Spleen (tissue), 11 donors: ENCODE data around the gene SLC25A29. TPM values are rescaled to one million over a fixed set of nuclear protein-coding genes. Genes with fewer than 3 reads are reported as not detected.

Experiments
- DNase-seq: peaks from one replicate; pipeline ENCODE4 v3.0.0-alpha.2; 2020
- H3K27ac ChIP-seq, 8 donors: fragments of 200-600 bp; sonication (generic) in 7 of 8; 1 replicate in 4 of 8; 2 replicates in 4 of 8; pipeline versions ENCODE4 v1.5.0 to v1.8.0; 2016 to 2021; ENCODE audit warnings: inconsistent platforms in 4 of 8, mild to moderate bottlenecking in 4 of 8, moderate library complexity in 1 of 8
- H3K27me3 ChIP-seq, 7 donors: fragments of 200-600 bp; sonication (generic) in 6 of 7; replicated peaks in 1 of 7; 1 replicate in 4 of 7; 2 replicates in 3 of 7; pipeline versions ENCODE4 v1.5.0 to v1.8.0; 2016 to 2021; ENCODE audit warnings: inconsistent platforms in 3 of 7, mild to moderate bottlenecking in 1 of 7
- H3K36me3 ChIP-seq, 6 donors: fragments of 200-600 bp; sonication (generic) in 5 of 6; 1 replicate in 4 of 6; 2 replicates in 2 of 6; pipeline versions ENCODE4 v1.5.0 to v1.8.0; 2016 to 2021; ENCODE audit warnings: inconsistent platforms in 2 of 6
- H3K4me1 ChIP-seq, 6 donors: fragments of 200-600 bp; sonication (generic) in 5 of 6; 1 replicate in 3 of 6; 2 replicates in 3 of 6; pipeline versions ENCODE4 v1.5.0 to v1.8.0; 2016 to 2021; ENCODE audit warnings: inconsistent platforms in 3 of 6
- H3K4me3 ChIP-seq, 8 donors: fragments of 200-600 bp; sonication (generic) in 7 of 8; 1 replicate in 4 of 8; 2 replicates in 4 of 8; pipeline versions ENCODE4 v1.5.0 to v1.8.0; 2016 to 2021; ENCODE audit warnings: inconsistent platforms in 4 of 8, mild to moderate bottlenecking in 4 of 8, moderate library complexity in 2 of 8
- H3K9me3 ChIP-seq, 8 donors: fragments of 200-600 bp; sonication (generic) in 7 of 8; 1 replicate in 4 of 8; 2 replicates in 4 of 8; pipeline versions ENCODE4 v1.5.0 to v1.8.0; 2016 to 2021; ENCODE audit warnings: inconsistent platforms in 4 of 8
- POLR2A ChIP-seq, 3 donors: fragments of 450-650 bp; IDR thresholded peaks; one replicate each; pipeline ENCODE4 v1.5.1; 2017; ENCODE audit warnings: antibody characterized with exemption in 3 of 3, mild to moderate bottlenecking in 1 of 3
- POLR2AphosphoS5 ChIP-seq, 3 donors: sonication (generic); formaldehyde crosslinking; IDR thresholded peaks; one replicate each; pipeline ENCODE4 v1.5.1; 2017; ENCODE audit warnings: antibody characterized with exemption in 3 of 3
- WGBS, 5 donors: extraction: QIAGEN DNeasy Blood & Tissue Kit in 3 of 5; methylation state at CpG; one replicate each; pipeline versions ENCODE4 v1.1.5 to v1.1.7; 2013 to 2018; 5-methylcytosine and 5-hydroxymethylcytosine counted together
- intact Hi-C: fragments of 100-400 bp; cut with DNase I; formaldehyde crosslinking; loops from one replicate; pipeline ENCODE4 v1.15.0; 2023; ENCODE audit warnings: low total_unique reads
- polyA plus RNA-seq, 3 donors: library from polyadenylated mRNA; stranded (reverse); fragments of 200-250 nt; gene quantifications; one replicate each; pipeline ENCODE4 v1.2.1, GENCODE V29; 2013
- total RNA-seq, 7 donors: library from RNA; depleted of rRNA in 3 of 7; stranded (reverse); fragments of >200 nt in 3 of 7; fragmentation: NEBNext Ultra II Directional in 4 of 7; extraction: Animal tissue kit (Norgen Biotek cat#: 25700) in 4 of 7; gene quantifications; one replicate each; pipeline versions ENCODE4 v1.1.0 to v1.2.1, GENCODE V29; 2016 to 2021
- TF ChIP-seq, protein P1 (sequence below), 11 experiments: fragments of 200-600 bp in 7 of 11; fragments of 450-650 bp in 4 of 11; sonication (generic) in 4 of 11; IDR thresholded peaks in 8 of 11; conservative IDR thresholded peaks in 3 of 11; 1 replicate in 7 of 11; 2 replicates in 4 of 11; pipeline versions ENCODE4 v1.4.0 to v1.8.0; 2016 to 2021; ENCODE audit warnings: antibody characterized with exemption in 11 of 11, inconsistent platforms in 4 of 11, mild to moderate bottlenecking in 1 of 11
- donor health status: healthy with polysubstance abuse.
- donor health status: DM: no; HTN: no; CAD: no; lungs with moderate emphysema.
- donor health status: DM: no; HTN: no; CAD: no.
- donor health status: Bipolar disorder and iron deficiency.
- donor health status: healthy.
- donor health status: DM: no; HTN: no; CAD: no.
- donor health status: DM: yes; HTN: yes; CAD: no.

Gene SLC25A29
- total and polyA plus RNA-seq, 10 donors = 19.6 to 52.9 (median 32.5) TPM

- intact Hi-C loops = no loop called here
- no peak overlapping the region for H3K4me3 ChIP-seq
- peak; percentile 66 for DNase-seq
- WGBS, 5 donors = 90 to 95% (median 93%) methylated on average over 12 to 16 of the region's 16 CpGs
- H3K9me3 ChIP-seq = no peaks in the 10 kb centered on the region
- peaks cover 0 to 22% (median 10%) of the 10 kb centered on the region in 6 donors for H3K36me3 ChIP-seq
- no peak for TF ChIP-seq POLR2A (IDR thresholded peaks at IDR 0.05)
- TF ChIP-seq, protein P1, sequence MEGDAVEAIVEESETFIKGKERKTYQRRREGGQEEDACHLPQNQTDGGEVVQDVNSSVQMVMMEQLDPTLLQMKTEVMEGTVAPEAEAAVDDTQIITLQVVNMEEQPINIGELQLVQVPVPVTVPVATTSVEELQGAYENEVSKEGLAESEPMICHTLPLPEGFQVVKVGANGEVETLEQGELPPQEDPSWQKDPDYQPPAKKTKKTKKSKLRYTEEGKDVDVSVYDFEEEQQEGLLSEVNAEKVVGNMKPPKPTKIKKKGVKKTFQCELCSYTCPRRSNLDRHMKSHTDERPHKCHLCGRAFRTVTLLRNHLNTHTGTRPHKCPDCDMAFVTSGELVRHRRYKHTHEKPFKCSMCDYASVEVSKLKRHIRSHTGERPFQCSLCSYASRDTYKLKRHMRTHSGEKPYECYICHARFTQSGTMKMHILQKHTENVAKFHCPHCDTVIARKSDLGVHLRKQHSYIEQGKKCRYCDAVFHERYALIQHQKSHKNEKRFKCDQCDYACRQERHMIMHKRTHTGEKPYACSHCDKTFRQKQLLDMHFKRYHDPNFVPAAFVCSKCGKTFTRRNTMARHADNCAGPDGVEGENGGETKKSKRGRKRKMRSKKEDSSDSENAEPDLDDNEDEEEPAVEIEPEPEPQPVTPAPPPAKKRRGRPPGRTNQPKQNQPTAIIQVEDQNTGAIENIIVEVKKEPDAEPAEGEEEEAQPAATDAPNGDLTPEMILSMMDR (IDR thresholded peaks at IDR 0.05 in 8 of 11, conservative IDR thresholded peaks at IDR 0.05 in 3 of 11) = no peak
- no peak for TF ChIP-seq POLR2AphosphoS5 (IDR thresholded peaks at IDR 0.05)
- peak overlapping the region in 3 of 8 donors; percentile 60 to 81 (median 80) for H3K27ac ChIP-seq
- H3K4me1 ChIP-seq = peaks cover 16 to 68% (median 41%) of the 10 kb centered on the region in 6 donors
- no peaks in the 10 kb centered on the region for H3K27me3 ChIP-seq
These were observed 10.7 kb downstream of the SLC25A29 start for GRCh38 chr14:100295376-100296105.

GRCh38 chr14:100294963-100295330 is 11.3 kb downstream of the SLC25A29 start:
- WGBS, 5 donors = 80 to 97% (median 88%) methylated on average over 2 of the region's 2 CpGs

DNA sequence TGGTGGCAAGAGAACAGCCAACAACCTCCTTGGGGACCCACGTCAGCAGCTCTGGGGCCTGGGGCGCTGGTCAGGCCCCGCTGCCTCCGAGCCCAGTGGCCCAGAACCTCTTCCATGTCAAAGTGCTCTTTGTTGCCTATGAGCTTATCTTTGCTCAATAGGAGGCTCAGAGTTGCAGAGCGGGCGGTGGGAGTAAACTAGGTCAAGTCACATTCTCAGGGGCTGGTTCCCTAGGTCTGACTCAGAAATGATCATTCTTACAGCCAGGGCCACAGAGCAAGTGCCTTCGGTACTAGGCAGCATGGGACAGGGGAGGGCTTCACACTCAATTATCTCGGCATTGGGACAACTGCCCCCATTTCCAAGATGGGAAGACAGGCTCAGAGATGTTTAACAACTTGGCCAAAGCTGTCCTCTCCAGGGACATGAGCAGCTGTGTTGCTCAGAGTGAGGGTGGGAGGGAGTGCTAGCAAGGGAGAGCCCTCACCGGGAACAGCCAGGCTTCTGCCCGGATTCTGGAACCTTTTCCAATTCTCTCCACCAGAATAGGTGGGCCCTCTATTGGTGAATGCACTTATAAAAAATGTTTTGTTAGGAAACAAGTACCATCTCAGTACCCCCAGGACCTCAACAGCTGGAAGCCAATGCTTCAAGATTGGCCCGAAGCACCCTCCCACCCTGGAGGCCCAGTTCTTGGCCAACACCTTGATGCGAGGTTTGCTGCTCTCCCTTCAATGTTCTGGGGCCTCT is 11.9 kb downstream of the SLC25A29 start:
- Histone ChIP-seq H3K4me1 (peaks cover 20 to 79% (median 46%) of the 10 kb centered on the region in 6 donors), H3K27me3 (no peaks in the 10 kb centered on the region), H3K4me3 (no peak overlapping the region), H3K9me3 (no peaks in the 10 kb centered on the region), H3K27ac (peak overlapping the region in 2 of 8 donors; percentile 25 to 80), H3K36me3 (peaks cover 0 to 22% (median 10%) of the 10 kb centered on the region in 6 donors)
- intact Hi-C loops = no loop called here
- 81 to 89% (median 82%) methylated on average over 12 of the region's 12 CpGs for WGBS, 5 donors
- peak; percentile 67 for DNase-seq
- peak in 1 of 3 donors; percentile 29 for TF ChIP-seq POLR2AphosphoS5 (IDR thresholded peaks at IDR 0.05)
- TF ChIP-seq, protein P1 (IDR thresholded peaks at IDR 0.05 in 8 of 11, conservative IDR thresholded peaks at IDR 0.05 in 3 of 11) = no peak

More at GRCh38 chr14:100294963-100295330, 11.3 kb downstream of the SLC25A29 start:
- Histone ChIP-seq H3K4me3 (no peak overlapping the region), H3K27ac (peak overlapping the region in 1 of 8 donors; percentile 80), H3K9me3 (no peaks in the 10 kb centered on the region), H3K27me3 (no peaks in the 10 kb centered on the region), H3K36me3 (peaks cover 0 to 22% (median 10%) of the 10 kb centered on the region in 6 donors), H3K4me1 (peaks cover 20 to 74% (median 45%) of the 10 kb centered on the region in 6 donors)
- peak; percentile 59 for DNase-seq
- TF ChIP-seq, protein P1 (IDR thresholded peaks at IDR 0.05 in 8 of 11, conservative IDR thresholded peaks at IDR 0.05 in 3 of 11) = no peak
- no peak for TF ChIP-seq POLR2AphosphoS5 (IDR thresholded peaks at IDR 0.05)
- no peak for TF ChIP-seq POLR2A (IDR thresholded peaks at IDR 0.05)
- intact Hi-C loops = no loop called here
